ENCODE results near the gene PDXDC1. TPM values are rescaled to one million over a fixed set of nuclear protein-coding genes. Genes with fewer than 3 reads are reported as not detected.

The PDXDC1 gene
- total RNA-seq, 1 donor from 2014 or later: 58.3 TPM

Small RNA genes lying within 50 kb of the gene (small RNA-seq; reads per million reads assigned to genes)
- not detected for gene AC138932.4
- not detected for gene MIR1972-1
- gene MIR3180-4: not detected
- not detected for gene MIR6511A1
- gene MIR6770-1: not detected
- gene RF00019: not detected

Other genes with a start within 250 kb of the PDXDC1 start
- gene NPIPA2, start 232.5 kb upstream of the PDXDC1 start, total RNA-seq: 0.41 TPM
- gene NOMO1, start 141.3 kb upstream of the PDXDC1 start, total RNA-seq: 57.1 TPM
- 48.9 TPM for gene NPIPA1, start 37.6 kb upstream of the PDXDC1 start, total RNA-seq
- gene NTAN1, start 81.0 kb downstream of the PDXDC1 start, total RNA-seq: 35.1 TPM
- 84.4 TPM for gene RRN3, start 119.2 kb downstream of the PDXDC1 start, total RNA-seq